ENCODE data around the gene RPP30. TPM values are rescaled to one million over a fixed set of nuclear protein-coding genes. Genes with fewer than 3 reads are reported as not detected.

Gene RPP30
- total RNA-seq, 1 experiment from 2014 or later = 56.8 TPM

DNA sequence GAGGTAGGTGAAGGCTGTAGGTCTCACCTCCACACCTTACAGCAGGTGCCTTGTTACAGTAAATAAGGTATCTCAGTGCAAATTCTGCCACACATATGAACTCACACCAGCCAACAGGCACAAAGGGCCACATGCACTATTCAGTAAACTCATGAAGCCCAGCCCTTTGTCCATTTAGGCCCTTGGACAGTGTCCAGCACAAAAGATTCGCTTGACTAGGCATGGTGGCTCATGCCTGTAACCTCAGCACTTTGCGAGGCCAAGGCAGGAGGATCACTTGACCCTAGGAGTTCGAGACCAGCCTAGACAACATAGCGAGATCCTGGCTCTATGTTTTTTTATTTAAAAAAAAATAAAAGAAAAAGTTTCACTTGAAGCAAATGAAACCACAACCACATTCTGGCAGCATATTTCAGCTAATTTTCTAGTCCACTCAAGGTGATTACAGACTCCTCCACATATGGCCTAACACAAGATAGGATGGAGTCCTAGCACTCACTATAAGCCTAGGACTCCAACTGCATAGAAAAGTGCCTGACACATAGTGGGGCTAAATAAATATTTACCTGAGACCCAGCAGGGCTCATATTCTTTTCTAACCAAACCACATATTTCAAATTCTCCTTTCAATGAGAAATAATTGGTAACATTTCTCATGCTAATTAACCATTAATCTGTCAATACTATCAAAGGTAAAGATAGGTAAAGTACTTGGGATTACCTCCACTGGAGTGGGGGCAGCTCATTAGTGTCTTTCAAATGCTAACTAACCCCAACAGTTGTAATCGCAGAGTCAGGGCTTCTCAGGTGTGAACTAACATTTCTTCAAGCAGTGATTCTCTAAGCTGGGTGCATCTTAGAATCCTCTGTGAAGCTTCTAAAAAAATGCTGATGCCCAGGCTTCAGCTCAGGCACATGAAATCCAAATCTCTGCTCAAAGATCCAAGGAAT is 53.6 kb downstream of the RPP30 start:
- no peak overlapping the region for H3K4me3 ChIP-seq (replicated peaks in 1 of 2; ENCODE audit: low read depth in 1 of 2, low read length in 2 of 2)
- H3K36me3 ChIP-seq (ENCODE audit: control insufficient read depth in 1 of 2, insufficient read depth in 2 of 2, low read length in 2 of 2) = no peaks in the 10 kb centered on the region
- peaks cover 17 to 22% of the 10 kb centered on the region in 2 experiments for H3K4me1 ChIP-seq (ENCODE audit: control insufficient read depth in 1 of 2, insufficient read depth in 2 of 2, low read length in 2 of 2)
- TF ChIP-seq ZNF274 (IDR thresholded peaks at IDR 0.05; ENCODE audit: low read depth, low read length) = no peak
- TF ChIP-seq, protein P1, sequence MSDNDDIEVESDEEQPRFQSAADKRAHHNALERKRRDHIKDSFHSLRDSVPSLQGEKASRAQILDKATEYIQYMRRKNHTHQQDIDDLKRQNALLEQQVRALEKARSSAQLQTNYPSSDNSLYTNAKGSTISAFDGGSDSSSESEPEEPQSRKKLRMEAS (IDR thresholded peaks at IDR 0.05) = no peak
- TF ChIP-seq, protein P2, sequence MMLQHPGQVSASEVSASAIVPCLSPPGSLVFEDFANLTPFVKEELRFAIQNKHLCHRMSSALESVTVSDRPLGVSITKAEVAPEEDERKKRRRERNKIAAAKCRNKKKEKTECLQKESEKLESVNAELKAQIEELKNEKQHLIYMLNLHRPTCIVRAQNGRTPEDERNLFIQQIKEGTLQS (IDR thresholded peaks at IDR 0.05) = no peak
- TF ChIP-seq, protein P3, sequence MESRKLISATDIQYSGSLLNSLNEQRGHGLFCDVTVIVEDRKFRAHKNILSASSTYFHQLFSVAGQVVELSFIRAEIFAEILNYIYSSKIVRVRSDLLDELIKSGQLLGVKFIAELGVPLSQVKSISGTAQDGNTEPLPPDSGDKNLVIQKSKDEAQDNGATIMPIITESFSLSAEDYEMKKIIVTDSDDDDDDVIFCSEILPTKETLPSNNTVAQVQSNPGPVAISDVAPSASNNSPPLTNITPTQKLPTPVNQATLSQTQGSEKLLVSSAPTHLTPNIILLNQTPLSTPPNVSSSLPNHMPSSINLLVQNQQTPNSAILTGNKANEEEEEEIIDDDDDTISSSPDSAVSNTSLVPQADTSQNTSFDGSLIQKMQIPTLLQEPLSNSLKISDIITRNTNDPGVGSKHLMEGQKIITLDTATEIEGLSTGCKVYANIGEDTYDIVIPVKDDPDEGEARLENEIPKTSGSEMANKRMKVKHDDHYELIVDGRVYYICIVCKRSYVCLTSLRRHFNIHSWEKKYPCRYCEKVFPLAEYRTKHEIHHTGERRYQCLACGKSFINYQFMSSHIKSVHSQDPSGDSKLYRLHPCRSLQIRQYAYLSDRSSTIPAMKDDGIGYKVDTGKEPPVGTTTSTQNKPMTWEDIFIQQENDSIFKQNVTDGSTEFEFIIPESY (IDR thresholded peaks at IDR 0.05; ENCODE audit: extremely low read depth, insufficient replicate concordance, low read length) = no peak
- no peak for TF ChIP-seq CEBPB (IDR thresholded peaks at IDR 0.05; ENCODE audit: low read depth)
- TF ChIP-seq POLR2AphosphoS5 (IDR thresholded peaks at IDR 0.05; ENCODE audit: low read depth, low read length) = no peak
- no peak for TF ChIP-seq TCF7L2 (IDR thresholded peaks at IDR 0.05; ENCODE audit: borderline replicate concordance, extremely low read depth, insufficient read depth, insufficient read length)
- no peak for TF ChIP-seq SRF (IDR thresholded peaks at IDR 0.05; ENCODE audit: low read depth)
- TF ChIP-seq EZH2 (IDR thresholded peaks at IDR 0.05) = no peak
- TF ChIP-seq, protein P4, sequence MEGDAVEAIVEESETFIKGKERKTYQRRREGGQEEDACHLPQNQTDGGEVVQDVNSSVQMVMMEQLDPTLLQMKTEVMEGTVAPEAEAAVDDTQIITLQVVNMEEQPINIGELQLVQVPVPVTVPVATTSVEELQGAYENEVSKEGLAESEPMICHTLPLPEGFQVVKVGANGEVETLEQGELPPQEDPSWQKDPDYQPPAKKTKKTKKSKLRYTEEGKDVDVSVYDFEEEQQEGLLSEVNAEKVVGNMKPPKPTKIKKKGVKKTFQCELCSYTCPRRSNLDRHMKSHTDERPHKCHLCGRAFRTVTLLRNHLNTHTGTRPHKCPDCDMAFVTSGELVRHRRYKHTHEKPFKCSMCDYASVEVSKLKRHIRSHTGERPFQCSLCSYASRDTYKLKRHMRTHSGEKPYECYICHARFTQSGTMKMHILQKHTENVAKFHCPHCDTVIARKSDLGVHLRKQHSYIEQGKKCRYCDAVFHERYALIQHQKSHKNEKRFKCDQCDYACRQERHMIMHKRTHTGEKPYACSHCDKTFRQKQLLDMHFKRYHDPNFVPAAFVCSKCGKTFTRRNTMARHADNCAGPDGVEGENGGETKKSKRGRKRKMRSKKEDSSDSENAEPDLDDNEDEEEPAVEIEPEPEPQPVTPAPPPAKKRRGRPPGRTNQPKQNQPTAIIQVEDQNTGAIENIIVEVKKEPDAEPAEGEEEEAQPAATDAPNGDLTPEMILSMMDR (IDR thresholded peaks at IDR 0.05 in 2 of 3, conservative IDR thresholded peaks at IDR 0.05 in 1 of 3; ENCODE audit: borderline replicate concordance in 1 of 3, insufficient read depth in 1 of 3, low read depth in 2 of 3, low read length in 2 of 3) = no peak
- TF ChIP-seq EZH2phosphoT487 (IDR thresholded peaks at IDR 0.05; ENCODE audit: borderline replicate concordance) = no peak
- intact Hi-C loops (cut with micrococcal nuclease) = no loop called here
- H3K79me2 ChIP-seq (ENCODE audit: insufficient read depth, low read length) = no peaks in the 10 kb centered on the region
- ATAC-seq (no peak), DNase-seq (ENCODE audit: low read depth, low spot score) (no peak)
- ChIA-PET CTCF (no interaction called here), RAD21 (ENCODE audit: low non-redundant PET in 1 of 2, low total read pairs in 2 of 2, uncharacterized antibody in 2 of 2, unreplicated experiment in 2 of 2) (no interaction called here), POLR2A (no interaction called here)
- H3K27ac ChIP-seq (ENCODE audit: low read depth, low read length) = no peak overlapping the region
- no peaks in the 10 kb centered on the region for H3K27me3 ChIP-seq (ENCODE audit: insufficient read depth, low read length)
- H3K9me2 ChIP-seq (ENCODE audit: insufficient read depth) = no peaks in the 10 kb centered on the region
- no peaks in the 10 kb centered on the region for H4K20me1 ChIP-seq (ENCODE audit: insufficient read depth)
- BruUV-seq (replicated peaks) = no TSS peak
- no peak overlapping the region for H3K4me2 ChIP-seq (ENCODE audit: low read length)
- H3K9ac ChIP-seq (ENCODE audit: low read length) = no peak overlapping the region
- H3K9me3 ChIP-seq (ENCODE audit: control insufficient read depth in 1 of 2, insufficient read depth in 1 of 2, low read depth in 1 of 2, low read length in 2 of 2) = no peaks in the 10 kb centered on the region
- H2AFZ ChIP-seq (ENCODE audit: low read depth, low read length, poor library complexity, severe bottlenecking) = no peak overlapping the region

All from HCT116 (cell line).